ENCODE data around the gene SIM2.

Gene SIM2

GRCh38 chr21:36700295-36700970, 1.5 kb downstream of the SIM2 start:
- DNase-seq (ENCODE audit: low read depth, low spot score) = peak; percentile 17

DNA sequence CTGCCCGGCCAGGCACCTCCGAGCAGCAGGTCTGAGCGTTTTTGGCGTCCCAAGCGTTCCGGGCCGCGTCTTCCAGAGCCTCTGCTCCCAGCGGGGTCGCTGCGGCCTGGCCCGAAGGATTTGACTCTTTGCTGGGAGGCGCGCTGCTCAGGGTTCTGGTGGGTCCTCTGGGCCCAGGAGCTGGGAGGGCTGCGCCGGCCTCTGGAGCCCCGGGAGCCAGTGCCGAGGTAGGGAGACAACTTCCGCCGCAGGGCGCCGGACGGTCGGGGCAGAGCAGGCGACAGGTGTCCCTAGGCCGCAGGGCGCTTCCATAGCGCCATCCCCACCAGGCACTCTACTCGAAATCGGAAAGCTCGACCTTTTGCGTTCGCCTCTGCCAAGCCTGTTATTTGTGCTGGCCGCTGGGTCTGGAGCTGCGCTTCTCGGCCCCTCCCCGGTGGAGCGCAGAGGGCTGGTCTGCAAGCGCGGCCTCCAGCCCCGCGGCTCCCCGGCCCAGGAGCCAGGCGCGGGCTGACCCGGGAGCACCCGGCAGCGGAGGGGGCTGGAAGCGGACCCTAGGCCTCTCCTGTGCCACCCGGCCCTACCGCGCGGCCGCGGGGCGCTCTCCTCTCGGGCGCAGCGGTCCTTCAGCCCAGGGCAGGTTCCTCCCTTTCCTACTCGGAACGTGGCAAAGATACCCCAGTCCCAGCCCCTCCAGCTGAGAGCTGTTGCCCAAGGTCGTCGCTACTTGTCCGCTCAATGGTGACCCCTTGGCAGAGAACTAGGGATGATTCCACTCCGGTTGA, 2.2 kb downstream of the SIM2 start:
- peak; percentile 35 for DNase-seq (ENCODE audit: low read depth, low spot score)

DNA sequence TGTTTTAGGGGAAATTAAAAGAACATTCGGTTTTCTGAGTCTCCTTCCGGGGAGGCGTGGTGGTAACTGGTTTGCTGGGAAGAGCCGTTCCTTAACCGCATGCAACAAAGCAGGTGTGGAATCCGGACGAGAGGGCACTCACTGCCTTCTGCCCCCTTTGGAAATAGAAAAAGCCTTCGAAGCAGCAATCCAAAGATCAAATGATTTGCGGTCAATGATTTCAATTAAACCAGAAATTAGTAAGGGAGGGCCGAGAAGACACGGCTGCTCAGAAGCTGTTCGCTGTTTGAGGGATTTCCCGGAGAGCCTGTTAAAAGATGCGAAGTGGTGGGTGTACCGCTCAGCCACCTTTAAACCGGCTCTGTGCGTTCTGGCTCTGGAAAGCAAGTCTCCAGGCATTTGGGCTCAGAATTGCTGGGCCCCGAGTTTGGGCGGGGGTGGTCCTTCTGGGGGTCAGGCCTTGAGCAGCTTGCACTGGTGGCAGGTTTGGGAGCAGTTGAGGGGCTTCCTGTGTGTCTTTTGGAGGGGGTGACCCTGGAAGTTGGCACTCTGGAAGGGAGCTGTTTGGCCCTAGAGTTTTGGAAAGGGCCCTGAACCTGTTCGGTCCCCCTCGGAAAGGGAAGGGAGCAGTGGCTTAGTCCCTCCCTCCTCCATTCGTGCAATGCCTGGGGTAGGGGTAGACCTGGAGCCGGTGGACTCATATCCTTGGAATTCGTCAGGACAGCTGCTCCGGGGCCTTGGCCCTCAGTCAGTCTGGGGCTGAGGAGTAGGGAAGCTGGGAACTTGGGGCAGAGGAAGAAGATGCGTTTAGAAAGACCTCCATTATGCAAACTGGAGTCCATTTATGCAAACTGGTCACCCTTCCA, 3.1 kb downstream of the SIM2 start:
- no peak for DNase-seq (ENCODE audit: low read depth, low spot score)

GRCh38 chr21:36702622-36702968, 3.7 kb downstream of the SIM2 start:
- no peak for DNase-seq (ENCODE audit: low read depth, low spot score)

GRCh38 chr21:36703123-36703522, 4.2 kb downstream of the SIM2 start:
- no peak for DNase-seq (ENCODE audit: low read depth, low spot score)

GRCh38 chr21:36703626-36704280, 4.8 kb downstream of the SIM2 start:
- DNase-seq (ENCODE audit: low read depth, low spot score) = no peak

- DNase-seq (ENCODE audit: low read depth, low spot score) = peak; percentile 13
These were observed 5.5 kb downstream of the SIM2 start for GRCh38 chr21:36704281-36704957.

DNA sequence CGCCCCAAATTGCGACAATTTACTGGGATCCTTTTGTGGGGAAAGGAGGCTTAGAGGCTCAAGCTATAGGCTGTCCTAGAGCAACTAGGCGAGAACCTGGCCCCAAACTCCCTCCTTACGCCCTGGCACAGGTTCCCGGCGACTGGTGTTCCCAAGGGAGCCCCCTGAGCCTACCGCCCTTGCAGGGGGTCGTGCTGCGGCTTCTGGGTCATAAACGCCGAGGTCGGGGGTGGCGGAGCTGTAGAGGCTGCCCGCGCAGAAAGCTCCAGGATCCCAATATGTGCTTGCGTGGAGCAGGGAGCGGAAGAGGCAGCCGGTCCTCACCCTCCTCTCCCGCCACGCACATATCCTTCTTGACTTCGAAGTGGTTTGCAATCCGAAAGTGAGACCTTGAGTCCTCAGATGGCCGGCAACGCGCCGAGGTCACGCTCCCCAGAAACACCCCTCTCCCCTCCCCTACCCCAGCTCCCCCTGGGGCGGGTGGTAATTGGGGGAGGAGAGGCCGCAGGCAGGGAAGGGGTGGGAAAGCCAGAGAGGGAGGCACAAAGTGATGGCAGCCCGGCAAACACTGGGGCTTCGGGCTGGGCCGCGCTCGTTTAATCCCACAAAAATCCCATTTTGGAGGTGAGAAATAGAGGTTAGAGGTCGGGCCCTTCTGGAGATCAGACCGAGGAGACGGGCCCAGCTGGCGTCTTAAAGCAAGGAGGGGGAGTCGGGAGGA, 6.2 kb downstream of the SIM2 start:
- no peak for DNase-seq (ENCODE audit: low read depth, low spot score)

DNA sequence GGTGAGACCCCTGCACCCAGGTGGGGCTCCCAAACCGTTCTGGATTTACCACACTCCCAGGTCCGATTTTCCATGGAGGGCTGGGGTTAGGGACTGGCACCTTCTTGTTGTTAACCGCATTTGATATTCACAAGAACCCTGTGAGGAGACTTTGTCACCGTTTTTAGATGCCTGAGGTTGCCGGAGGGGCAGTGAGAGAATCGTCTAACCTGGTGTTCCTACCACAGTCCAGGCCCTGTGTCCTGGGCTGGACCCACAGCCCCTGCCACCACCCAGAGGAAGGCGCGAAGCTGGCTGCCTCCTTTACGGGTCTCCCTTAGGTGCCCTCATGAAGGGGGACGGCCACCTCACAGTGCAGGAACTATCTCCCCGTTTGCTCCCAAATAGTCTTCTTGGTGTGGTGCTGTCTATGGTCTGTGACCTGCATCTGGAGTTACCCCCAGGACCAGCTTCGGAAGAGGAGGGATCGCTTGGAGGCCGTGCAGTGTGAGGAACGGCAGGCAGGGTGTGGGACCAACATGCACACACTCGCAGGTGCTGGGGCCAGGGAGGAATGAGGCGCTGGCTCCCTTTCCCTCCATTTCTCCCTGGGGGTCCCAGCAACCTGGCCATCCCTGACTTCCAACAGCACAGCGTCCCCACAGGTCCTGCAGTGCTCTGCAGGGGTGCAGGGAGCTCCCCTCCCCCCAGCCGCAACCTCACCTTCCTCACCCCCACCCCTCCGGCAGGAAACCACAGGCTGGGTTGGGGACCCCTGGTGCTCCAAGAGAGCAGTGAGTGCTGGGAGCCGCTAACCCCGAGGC, 7.0 kb downstream of the SIM2 start:
- peak; percentile 5 for DNase-seq (ENCODE audit: low read depth, low spot score)

DNA sequence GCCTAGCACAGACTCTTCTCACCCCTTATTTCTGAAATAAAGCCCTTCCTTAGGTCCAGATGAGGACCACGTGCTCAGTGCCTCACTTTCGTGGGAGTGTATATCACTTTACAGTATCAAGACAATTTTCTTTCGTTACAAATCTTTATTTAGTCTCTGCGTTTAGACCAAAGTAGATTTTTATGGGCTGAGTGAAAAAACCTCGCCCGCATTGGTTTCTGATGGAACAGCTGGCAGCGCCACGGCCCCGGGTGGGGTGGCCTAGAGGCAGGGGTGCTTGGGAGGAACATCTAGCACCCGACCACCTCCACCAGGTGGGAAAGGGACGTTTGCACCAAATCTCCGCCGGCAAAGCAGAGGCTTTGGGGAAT, 7.6 kb downstream of the SIM2 start:
- no peak for DNase-seq (ENCODE audit: low read depth, low spot score)

GRCh38 chr21:36706951-36707762, 8.2 kb downstream of the SIM2 start:
- no peak for DNase-seq (ENCODE audit: low read depth, low spot score)

GRCh38 chr21:36707763-36708285, 8.9 kb downstream of the SIM2 start:
- DNase-seq (ENCODE audit: low read depth, low spot score) = no peak

- no peak for DNase-seq (ENCODE audit: low read depth, low spot score)
These were observed 9.5 kb downstream of the SIM2 start for GRCh38 chr21:36708286-36709029.

DNA sequence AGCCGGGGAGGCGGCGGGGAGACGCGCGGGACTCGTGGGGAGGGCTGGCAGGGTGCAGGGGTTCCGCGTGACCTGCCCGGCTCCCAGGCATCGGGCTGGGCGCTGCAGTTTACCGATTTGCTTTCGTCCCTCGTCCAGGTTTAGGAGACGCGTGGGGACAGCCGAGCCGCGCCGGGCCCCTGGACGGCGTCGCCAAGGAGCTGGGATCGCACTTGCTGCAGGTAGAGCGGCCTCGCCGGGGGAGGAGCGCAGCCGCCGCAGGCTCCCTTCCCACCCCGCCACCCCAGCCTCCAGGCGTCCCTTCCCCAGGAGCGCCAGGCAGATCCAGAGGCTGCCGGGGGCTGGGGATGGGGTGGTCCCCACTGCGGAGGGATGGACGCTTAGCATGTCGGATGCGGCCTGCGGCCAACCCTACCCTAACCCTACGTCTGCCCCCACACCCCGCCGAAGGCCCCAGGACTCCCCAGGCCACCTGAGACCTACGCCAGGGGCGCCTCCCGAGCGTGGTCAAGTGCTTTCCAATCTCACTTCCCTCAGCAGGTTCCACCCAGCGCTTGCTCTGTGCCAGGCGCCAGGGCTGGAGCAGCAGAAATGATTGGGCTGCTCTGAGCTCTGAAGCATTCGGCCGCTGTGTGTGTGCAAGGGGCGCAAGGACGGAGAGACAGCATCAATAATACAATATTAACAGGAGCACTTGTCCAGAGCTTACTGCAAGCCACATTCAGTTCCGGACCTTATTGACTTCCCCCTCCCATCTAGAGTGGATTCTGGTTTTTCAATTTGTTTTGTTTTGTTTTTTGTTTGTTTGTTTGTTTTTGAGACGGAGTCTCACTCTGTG, 10.3 kb downstream of the SIM2 start:
- no peak for DNase-seq (ENCODE audit: low read depth, low spot score)

DNA sequence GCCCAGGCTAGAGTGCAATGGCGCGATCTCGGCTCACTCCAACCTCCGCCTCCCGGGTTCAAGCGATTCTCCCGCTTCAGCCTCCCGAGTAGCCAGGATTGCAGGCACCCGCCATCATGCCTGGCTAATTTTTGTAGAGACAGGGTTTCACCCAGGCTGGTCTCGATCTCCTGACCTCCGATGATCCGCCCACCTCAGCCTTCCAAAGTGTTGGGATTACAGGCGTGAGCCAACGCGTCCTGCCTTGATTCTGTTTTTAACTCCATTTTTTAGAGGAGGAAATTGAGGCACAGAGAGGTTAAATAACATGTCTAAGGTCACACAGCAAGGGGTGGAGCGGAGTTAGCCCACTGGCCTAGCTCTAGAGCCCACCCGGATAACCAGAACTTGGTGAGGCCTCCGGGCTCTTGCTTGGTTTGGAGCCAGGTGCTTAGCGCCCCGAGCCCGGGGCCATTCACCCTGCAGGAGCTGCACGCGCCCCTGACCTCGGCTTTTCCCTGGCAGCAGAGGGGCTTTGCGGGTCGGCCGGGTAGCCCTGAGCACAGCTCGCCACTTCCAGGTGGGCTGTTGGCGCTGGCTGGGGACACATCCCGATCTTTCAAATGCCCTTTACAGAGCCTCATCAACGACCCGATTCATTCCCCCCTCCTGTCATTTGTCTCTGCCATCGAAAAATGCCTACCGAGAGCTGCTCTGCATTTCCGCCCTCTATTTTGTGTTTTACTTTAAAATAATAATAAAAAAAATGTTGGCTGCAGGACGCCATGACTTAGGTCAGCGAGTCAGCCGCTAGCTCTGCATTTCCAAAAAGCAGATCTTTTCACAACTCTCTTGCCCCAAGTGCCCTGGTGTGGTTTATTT, 11.2 kb downstream of the SIM2 start:
- DNase-seq (ENCODE audit: low read depth, low spot score) = no peak

GRCh38 chr21:36710729-36711048, 11.8 kb downstream of the SIM2 start:
- DNase-seq (ENCODE audit: low read depth, low spot score) = no peak

Measured in astrocyte of the hippocampus (primary cell).